ENCODE measurements around the gene GRB10.

The GRB10 gene

GRCh38 chr7:50662041-50662694 lies 120.5 kb downstream of the GRB10 start:
- no peak for DNase-seq (ENCODE audit: insufficient read length, low spot score)
- no peak for FAIRE-seq
- no peak for TF ChIP-seq CTCF (IDR thresholded peaks at IDR 0.05; ENCODE audit: insufficient read depth, missing control alignments)

GRCh38 chr7:50661345-50662040 lies 121.2 kb downstream of the GRB10 start:
- no peak for DNase-seq (ENCODE audit: insufficient read length, low spot score)
- TF ChIP-seq CTCF (IDR thresholded peaks at IDR 0.05; ENCODE audit: insufficient read depth, missing control alignments), result no peak
- FAIRE-seq, result no peak

- no peak for DNase-seq (ENCODE audit: insufficient read length, low spot score)
- no peak for FAIRE-seq
- TF ChIP-seq CTCF (IDR thresholded peaks at IDR 0.05; ENCODE audit: insufficient read depth, missing control alignments), result no peak
Measured at GRCh38 chr7:50660830-50661175, 121.9 kb downstream of the GRB10 start.

GRCh38 chr7:50660040-50660829 lies 122.5 kb downstream of the GRB10 start:
- no peak for TF ChIP-seq CTCF (IDR thresholded peaks at IDR 0.05; ENCODE audit: insufficient read depth, missing control alignments)
- FAIRE-seq, result no peak
- no peak for DNase-seq (ENCODE audit: insufficient read length, low spot score)

GRCh38 chr7:50659329-50659965 lies 123.2 kb downstream of the GRB10 start:
- DNase-seq (ENCODE audit: insufficient read length, low spot score) (no peak), FAIRE-seq (no peak)
- no peak for TF ChIP-seq CTCF (IDR thresholded peaks at IDR 0.05; ENCODE audit: insufficient read depth, missing control alignments)

GRCh38 chr7:50658696-50659095 lies 124.0 kb downstream of the GRB10 start:
- DNase-seq (ENCODE audit: insufficient read length, low spot score) (no peak), FAIRE-seq (no peak)
- no peak for TF ChIP-seq CTCF (IDR thresholded peaks at IDR 0.05; ENCODE audit: insufficient read depth, missing control alignments)

Data from D721Med (cell line).